Memory B cell (primary cell): ENCODE measurements around the gene DAND5.

Experiments
- ATAC-seq: fragments of 150-1000 bp; cut with Tn5 transposase; 2 replicates; pipeline ENCODE4 v1.10.0; 2021; ENCODE audit warnings: low read depth, mild to moderate bottlenecking, moderate library complexity
- DNase-seq, 2 donors: peaks; one replicate each; pipeline ENCODE4 v3.0.0; 2022; ENCODE audit warnings: low spot score in 2 of 2
- H3K27ac Mint-ChIP-seq: one replicate; pipeline ENCODE4 v1.8.0; 2022; ENCODE audit warnings: mild to moderate bottlenecking, moderate library complexity, mixed read lengths
- H3K27me3 Mint-ChIP-seq: one replicate; pipeline ENCODE4 v1.8.0; 2022; ENCODE audit warnings: mixed read lengths
- H3K36me3 Mint-ChIP-seq: one replicate; pipeline ENCODE4 v1.8.0; 2022; ENCODE audit warnings: mild to moderate bottlenecking, mixed read lengths
- H3K4me1 Mint-ChIP-seq: one replicate; pipeline ENCODE4 v1.8.0; 2022; ENCODE audit warnings: mixed read lengths
- H3K4me3 Mint-ChIP-seq: one replicate; pipeline ENCODE4 v1.8.0; 2022; ENCODE audit warnings: mild to moderate bottlenecking, moderate library complexity, mixed read lengths
- H3K9me3 Mint-ChIP-seq: one replicate; pipeline ENCODE4 v1.8.0; 2022; ENCODE audit warnings: mixed read lengths

Gene DAND5

GRCh38 chr19:12938779-12939601 is 30.4 kb upstream of the DAND5 start:
- DNase-seq (no peak), ATAC-seq (peak; percentile 15)
- Mint-ChIP-seq H3K27me3 (no peaks in the 10 kb centered on the region), H3K9me3 (no peaks in the 10 kb centered on the region), H3K4me3 (peak overlapping the region; percentile 99), H3K36me3 (peaks cover 24% of the 10 kb centered on the region), H3K4me1 (peaks cover 35% of the 10 kb centered on the region), H3K27ac (peak overlapping the region; percentile 97)

- Mint-ChIP-seq H3K4me1 (peaks cover 37% of the 10 kb centered on the region), H3K36me3 (peaks cover 27% of the 10 kb centered on the region), H3K4me3 (peak overlapping the region; percentile 99), H3K27ac (peak overlapping the region; percentile 97), H3K9me3 (no peaks in the 10 kb centered on the region), H3K27me3 (no peaks in the 10 kb centered on the region)
- ATAC-seq: no peak
- DNase-seq: no peak
Observed at GRCh38 chr19:12939975-12940423, 29.4 kb upstream of the DAND5 start.

- DNase-seq: no peak
- H3K9me3 Mint-ChIP-seq: no peaks in the 10 kb centered on the region
- peak overlapping the region; percentile 15 for H3K27ac Mint-ChIP-seq
- peak overlapping the region; percentile 99 for H3K4me3 Mint-ChIP-seq
- peaks cover 40% of the 10 kb centered on the region for H3K4me1 Mint-ChIP-seq
- no peaks in the 10 kb centered on the region for H3K27me3 Mint-ChIP-seq
- no peak for ATAC-seq
- peaks cover 27% of the 10 kb centered on the region for H3K36me3 Mint-ChIP-seq
Observed at GRCh38 chr19:12940897-12941296, 28.5 kb upstream of the DAND5 start.

- no peak for ATAC-seq
- H3K9me3 Mint-ChIP-seq: no peaks in the 10 kb centered on the region
- no peak overlapping the region for H3K4me3 Mint-ChIP-seq
- no peaks in the 10 kb centered on the region for H3K27me3 Mint-ChIP-seq
- H3K4me1 Mint-ChIP-seq: peaks cover 29% of the 10 kb centered on the region
- peaks cover 32% of the 10 kb centered on the region for H3K36me3 Mint-ChIP-seq
- no peak for DNase-seq
- peak overlapping the region; percentile 91 for H3K27ac Mint-ChIP-seq
Observed at GRCh38 chr19:12943437-12944044, 25.8 kb upstream of the DAND5 start.

GRCh38 chr19:12944104-12944674 is 25.2 kb upstream of the DAND5 start:
- no peak for DNase-seq
- H3K4me1 Mint-ChIP-seq: peaks cover 26% of the 10 kb centered on the region
- peak overlapping the region; percentile 91 for H3K27ac Mint-ChIP-seq
- H3K9me3 Mint-ChIP-seq: no peaks in the 10 kb centered on the region
- H3K27me3 Mint-ChIP-seq: no peaks in the 10 kb centered on the region
- no peak for ATAC-seq
- peaks cover 28% of the 10 kb centered on the region for H3K36me3 Mint-ChIP-seq
- H3K4me3 Mint-ChIP-seq: no peak overlapping the region

- H3K27me3 Mint-ChIP-seq: no peaks in the 10 kb centered on the region
- peak within 1 kb of the TSS; percentile 94 for H3K4me3 Mint-ChIP-seq
- H3K36me3 Mint-ChIP-seq: peaks cover 28% of the 10 kb centered on the region
- DNase-seq (peak; percentile 98), ATAC-seq (peak; percentile 86)
- H3K27ac Mint-ChIP-seq: peak within 1 kb of the TSS; percentile 91
- peaks cover 17% of the 10 kb centered on the region for H3K4me1 Mint-ChIP-seq
- no peaks in the 10 kb centered on the region for H3K9me3 Mint-ChIP-seq
Observed at GRCh38 chr19:12945479-12946091, 23.8 kb upstream of the DAND5 start, which contains the start of gene RAD23A. Gene RAD23A (plus strand): TSS chr19:12945862. CDS start chr19:12945949, 87 bp downstream.

- H3K27ac Mint-ChIP-seq: peak overlapping the region; percentile 91
- H3K9me3 Mint-ChIP-seq: no peaks in the 10 kb centered on the region
- no peaks in the 10 kb centered on the region for H3K27me3 Mint-ChIP-seq
- DNase-seq (peak in 1 of 2 donors; percentile 58), ATAC-seq (peak; percentile 36)
- peak overlapping the region; percentile 94 for H3K4me3 Mint-ChIP-seq
- peaks cover 14% of the 10 kb centered on the region for H3K4me1 Mint-ChIP-seq
- H3K36me3 Mint-ChIP-seq: peaks cover 28% of the 10 kb centered on the region
Observed at GRCh38 chr19:12946092-12946721, 23.2 kb upstream of the DAND5 start.

- H3K27me3 Mint-ChIP-seq: no peaks in the 10 kb centered on the region
- no peak for DNase-seq
- peaks cover 32% of the 10 kb centered on the region for H3K36me3 Mint-ChIP-seq
- peak overlapping the region; percentile 94 for H3K4me3 Mint-ChIP-seq
- no peak for ATAC-seq
- peak overlapping the region; percentile 91 for H3K27ac Mint-ChIP-seq
- no peaks in the 10 kb centered on the region for H3K9me3 Mint-ChIP-seq
- peaks cover 14% of the 10 kb centered on the region for H3K4me1 Mint-ChIP-seq
Observed at GRCh38 chr19:12946731-12947496, 22.5 kb upstream of the DAND5 start.

- DNase-seq (no peak), ATAC-seq (no peak)
- H3K9me3 Mint-ChIP-seq: no peaks in the 10 kb centered on the region
- H3K27me3 Mint-ChIP-seq: no peaks in the 10 kb centered on the region
- peaks cover 33% of the 10 kb centered on the region for H3K36me3 Mint-ChIP-seq
- no peak overlapping the region for H3K4me3 Mint-ChIP-seq
- H3K27ac Mint-ChIP-seq: no peak overlapping the region
- peaks cover 12% of the 10 kb centered on the region for H3K4me1 Mint-ChIP-seq
Observed at GRCh38 chr19:12947702-12948611, 21.4 kb upstream of the DAND5 start.

- DNase-seq: no peak
- Mint-ChIP-seq H3K9me3 (no peaks in the 10 kb centered on the region), H3K27me3 (no peaks in the 10 kb centered on the region), H3K27ac (no peak overlapping the region), H3K4me1 (peaks cover 7% of the 10 kb centered on the region), H3K36me3 (peaks cover 28% of the 10 kb centered on the region), H3K4me3 (no peak overlapping the region)
- no peak for ATAC-seq
Observed at GRCh38 chr19:12948612-12949362, 20.6 kb upstream of the DAND5 start.

GRCh38 chr19:12949363-12950283 is 19.8 kb upstream of the DAND5 start:
- H3K36me3 Mint-ChIP-seq: peaks cover 30% of the 10 kb centered on the region
- H3K4me3 Mint-ChIP-seq: no peak overlapping the region
- DNase-seq (no peak), ATAC-seq (no peak)
- H3K4me1 Mint-ChIP-seq: peaks cover 11% of the 10 kb centered on the region
- peak overlapping the region; percentile 18 for H3K27ac Mint-ChIP-seq
- H3K27me3 Mint-ChIP-seq: no peaks in the 10 kb centered on the region
- H3K9me3 Mint-ChIP-seq: no peaks in the 10 kb centered on the region
